SK-N-SH (cell line): Measurements from ENCODE around the gene RUVBL2. TPM values are rescaled to one million over a fixed set of nuclear protein-coding genes. Genes with fewer than 3 reads are reported as not detected.

Source experiments
- CTCF ChIA-PET: fragments of 300-600, 350-600 bp; formaldehyde crosslinking; extraction: SDS; loops from one replicate; lab custom pipeline; 2021; lab: Yijun Ruan, JAX
- POLR2A ChIA-PET: fragments of 350-600 bp; sonication (Branson Sonifier 250); formaldehyde crosslinking; extraction: SDS; loops from one replicate; lab custom pipeline; 2020; ENCODE audit warnings: antibody characterized with exemption, inconsistent platforms; lab: Yijun Ruan, JAX
- DNase-seq: peaks from one replicate; pipeline ENCODE4 v3.0.0; 2012
- H2AFZ ChIP-seq: fragments of 200-600 bp; sonication (generic); 2 replicates; pipeline ENCODE4 v1.8.1; 2016; ENCODE audit warnings: antibody characterized with exemption, mild to moderate bottlenecking, low read depth
- H3F3A ChIP-seq: fragments of 200-600 bp; sonication (generic); replicated peaks from 2 replicates; pipeline ENCODE3; 2016; ENCODE audit warnings: antibody characterized with exemption, mild to moderate bottlenecking; ENCODE audit not compliant: insufficient read depth
- H3K27ac ChIP-seq, 2 experiments: fragments of 200-500 bp in 1 of 2; fragments of 200-600 bp in 1 of 2; sonication (Bioruptor generic) in 1 of 2; sonication (generic), shearing (Covaris generic) in 1 of 2; 2 replicates each; pipeline versions ENCODE4 v1.5.1 to v1.6.1; 2014 to 2016; ENCODE audit warnings: low read depth in 2 of 2, inconsistent platforms in 1 of 2, low read length in 1 of 2, mild to moderate bottlenecking in 1 of 2, mixed read lengths in 1 of 2
- H3K27me3 ChIP-seq: fragments of 200-600 bp; sonication (generic), shearing (Covaris generic); 2 replicates; pipeline ENCODE4 v1.6.1; 2016; ENCODE audit warnings: mixed run types; ENCODE audit not compliant: insufficient read depth
- H3K36me3 ChIP-seq, 2 experiments: fragments of 200-500 bp in 1 of 2; fragments of 200-600 bp in 1 of 2; sonication (Bioruptor generic) in 1 of 2; sonication (generic) in 1 of 2; replicated peaks in 1 of 2; 2 replicates each; pipeline versions ENCODE3 to v1.5.1; 2014 to 2016; ENCODE audit warnings: low read length in 1 of 2, mild to moderate bottlenecking in 1 of 2; ENCODE audit not compliant: insufficient read depth in 2 of 2, control insufficient read depth in 1 of 2
- H3K4me1 ChIP-seq, 2 experiments: fragments of 200-500 bp in 1 of 2; fragments of 200-600 bp in 1 of 2; sonication (Bioruptor generic) in 1 of 2; sonication (generic), shearing (Covaris generic) in 1 of 2; 2 replicates each; pipeline versions ENCODE4 v1.5.1 to v1.6.1; 2014 to 2016; ENCODE audit warnings: low read depth in 1 of 2, low read length in 1 of 2, mixed run types in 1 of 2; ENCODE audit not compliant: insufficient read depth in 2 of 2, control insufficient read depth in 1 of 2
- H3K4me2 ChIP-seq: fragments of 200-600 bp; sonication (generic), shearing (Covaris generic); 2 replicates; pipeline ENCODE4 v1.6.1; 2017; ENCODE audit warnings: mixed run types
- H3K4me3 ChIP-seq, 2 experiments: fragments of 200-500 bp in 1 of 2; fragments of 200-600 bp in 1 of 2; sonication (Bioruptor generic) in 1 of 2; sonication (generic), shearing (Covaris generic) in 1 of 2; 2 replicates each; pipeline versions ENCODE4 v1.5.1 to v1.8.1; 2014 to 2016; ENCODE audit warnings: low read depth in 2 of 2, inconsistent platforms in 1 of 2, low read length in 1 of 2, mild to moderate bottlenecking in 1 of 2, mixed read lengths in 1 of 2, moderate library complexity in 1 of 2
- H3K79me2 ChIP-seq: fragments of 200-600 bp; sonication (generic); 2 replicates; pipeline ENCODE4 v1.8.1; 2017; ENCODE audit warnings: mild to moderate bottlenecking; ENCODE audit not compliant: insufficient read depth
- H3K9ac ChIP-seq: fragments of 200-600 bp; sonication (generic); 2 replicates; pipeline ENCODE4 v1.6.1; 2017; ENCODE audit warnings: mixed run types
- H3K9me2 ChIP-seq: fragments of 200-600 bp; sonication (generic); 2 replicates; pipeline ENCODE4 v1.6.1; 2017; ENCODE audit warnings: mixed run types
- H3K9me3 ChIP-seq: fragments of 200-600 bp; sonication (generic); 2 replicates; pipeline ENCODE4 v1.6.1; 2017; ENCODE audit warnings: mixed run types, mild to moderate bottlenecking, moderate library complexity
- H4K20me1 ChIP-seq: fragments of 200-600 bp; sonication (generic); 2 replicates; pipeline ENCODE4 v1.6.1; 2017; ENCODE audit warnings: mild to moderate bottlenecking, mixed run types; ENCODE audit not compliant: insufficient read depth
- EZH2phosphoT487 ChIP-seq: fragments of 200-600 bp; sonication (generic); IDR thresholded peaks from 2 replicates; pipeline ENCODE4 v1.6.1; 2017; ENCODE audit warnings: low read depth, mixed run types, mild to moderate bottlenecking, antibody characterized with exemption, moderate library complexity, borderline replicate concordance
- JUND ChIP-seq: IDR thresholded peaks from 2 replicates; pipeline ENCODE4 v1.4.0; 2012
- MAX ChIP-seq: IDR thresholded peaks from 2 replicates; pipeline ENCODE4 v1.4.0; 2012; ENCODE audit warnings: low read depth
- NFIC ChIP-seq: IDR thresholded peaks from 2 replicates; pipeline ENCODE4 v1.4.0; 2012; ENCODE audit warnings: borderline replicate concordance
- NRF1 ChIP-seq: IDR thresholded peaks from 2 replicates; pipeline ENCODE4 v1.6.1; 2012; ENCODE audit warnings: low read depth, mild to moderate bottlenecking, low read length
- RAD21 ChIP-seq: IDR thresholded peaks from 2 replicates; pipeline ENCODE4 v1.6.1; 2012; ENCODE audit warnings: mild to moderate bottlenecking, low read length
- RCOR1 ChIP-seq: fragments of 150-350 bp; IDR thresholded peaks from 2 replicates; pipeline ENCODE4 v1.6.1; 2017; ENCODE audit warnings: antibody characterized with exemption, low read length
- RFX5 ChIP-seq: IDR thresholded peaks from 2 replicates; pipeline ENCODE4 v1.6.1; 2012; ENCODE audit warnings: mild to moderate bottlenecking, improper control_type of control experiment, low read length
- SIN3A ChIP-seq: IDR thresholded peaks from 2 replicates; pipeline ENCODE4 v1.6.1; 2012; ENCODE audit warnings: low read depth, mild to moderate bottlenecking, low read length, moderate library complexity, borderline replicate concordance
- TCF12 ChIP-seq: IDR thresholded peaks from 2 replicates; pipeline ENCODE4 v1.4.0; 2012
- TEAD4 ChIP-seq: IDR thresholded peaks from 2 replicates; pipeline ENCODE4 v1.4.0; 2012; ENCODE audit warnings: mild to moderate bottlenecking, borderline replicate concordance; ENCODE audit not compliant: insufficient read depth
- WGBS: methylation state at CpG from one replicate; pipeline ENCODE4 v1.1.6; 2017; ENCODE audit warnings: low lambda C conversion rate; 5-methylcytosine and 5-hydroxymethylcytosine counted together
- polyA plus RNA-seq, 3 experiments: library from polyadenylated mRNA; depleted of rRNA; stranded (reverse); fragments of >200 nt; gene quantifications; 2 replicates each; pipeline ENCODE4 v1.2.3, GENCODE V29; 2012
- small RNA-seq, 7 experiments: library from RNA; depleted of rRNA; stranded (forward); fragments of <200 nt; gene quantifications; one replicate each; pipeline ENCODE3, GENCODE V24; 2012
- TF ChIP-seq, protein P1 (sequence below): IDR thresholded peaks from 2 replicates; pipeline ENCODE4 v1.6.1; 2012; ENCODE audit warnings: mild to moderate bottlenecking, low read depth, low read length, moderate library complexity

Gene RUVBL2
- polyA plus RNA-seq, 1 of the 3 experiments (the other 2 are of a cell fraction): 459 TPM

- peak within 1 kb of the TSS; percentile 16 to 30; a peak in 3 of 4 replicates for H3K4me3 ChIP-seq
- no peaks in the 10 kb centered on the region for H3K36me3 ChIP-seq
- no peak for TF ChIP-seq SIN3A
- TF ChIP-seq JUND: no peak
- no peak for TF ChIP-seq RAD21
- no peak for TF ChIP-seq TCF12
- TF ChIP-seq RCOR1: no peak
- TF ChIP-seq NFIC: no peak
- no peak for TF ChIP-seq TEAD4
- TF ChIP-seq EZH2phosphoT487: no peak
- TF ChIP-seq MAX: no peak
- no peak for TF ChIP-seq NRF1
- TF ChIP-seq RFX5: no peak
- TF ChIP-seq, protein P1, sequence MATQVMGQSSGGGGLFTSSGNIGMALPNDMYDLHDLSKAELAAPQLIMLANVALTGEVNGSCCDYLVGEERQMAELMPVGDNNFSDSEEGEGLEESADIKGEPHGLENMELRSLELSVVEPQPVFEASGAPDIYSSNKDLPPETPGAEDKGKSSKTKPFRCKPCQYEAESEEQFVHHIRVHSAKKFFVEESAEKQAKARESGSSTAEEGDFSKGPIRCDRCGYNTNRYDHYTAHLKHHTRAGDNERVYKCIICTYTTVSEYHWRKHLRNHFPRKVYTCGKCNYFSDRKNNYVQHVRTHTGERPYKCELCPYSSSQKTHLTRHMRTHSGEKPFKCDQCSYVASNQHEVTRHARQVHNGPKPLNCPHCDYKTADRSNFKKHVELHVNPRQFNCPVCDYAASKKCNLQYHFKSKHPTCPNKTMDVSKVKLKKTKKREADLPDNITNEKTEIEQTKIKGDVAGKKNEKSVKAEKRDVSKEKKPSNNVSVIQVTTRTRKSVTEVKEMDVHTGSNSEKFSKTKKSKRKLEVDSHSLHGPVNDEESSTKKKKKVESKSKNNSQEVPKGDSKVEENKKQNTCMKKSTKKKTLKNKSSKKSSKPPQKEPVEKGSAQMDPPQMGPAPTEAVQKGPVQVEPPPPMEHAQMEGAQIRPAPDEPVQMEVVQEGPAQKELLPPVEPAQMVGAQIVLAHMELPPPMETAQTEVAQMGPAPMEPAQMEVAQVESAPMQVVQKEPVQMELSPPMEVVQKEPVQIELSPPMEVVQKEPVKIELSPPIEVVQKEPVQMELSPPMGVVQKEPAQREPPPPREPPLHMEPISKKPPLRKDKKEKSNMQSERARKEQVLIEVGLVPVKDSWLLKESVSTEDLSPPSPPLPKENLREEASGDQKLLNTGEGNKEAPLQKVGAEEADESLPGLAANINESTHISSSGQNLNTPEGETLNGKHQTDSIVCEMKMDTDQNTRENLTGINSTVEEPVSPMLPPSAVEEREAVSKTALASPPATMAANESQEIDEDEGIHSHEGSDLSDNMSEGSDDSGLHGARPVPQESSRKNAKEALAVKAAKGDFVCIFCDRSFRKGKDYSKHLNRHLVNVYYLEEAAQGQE: no peak
- H3K79me2 ChIP-seq: peaks cover 31% of the 10 kb centered on the region; the same call in 1 of the 2 replicates
- H3K9ac ChIP-seq: no peak within 1 kb of the TSS; the same call in 1 of the 2 replicates
- peaks cover 0 to 8% of the 10 kb centered on the region in 2 experiments; a peak in 1 of 4 replicates for H3K4me1 ChIP-seq
- 33% methylated on average over 12 of the region's 53 CpGs for WGBS
- H3F3A ChIP-seq: peaks cover 3% of the 10 kb centered on the region
- no peaks in the 10 kb centered on the region for H3K9me3 ChIP-seq
- H3K27me3 ChIP-seq: no peaks in the 10 kb centered on the region
- peak; percentile 88 for DNase-seq
- POLR2A ChIA-PET: no interaction called here
- H3K4me2 ChIP-seq: peak within 1 kb of the TSS; percentile 70; the same call in 1 of the 2 replicates
- no peaks in the 10 kb centered on the region for H3K9me2 ChIP-seq
- H4K20me1 ChIP-seq: no peaks in the 10 kb centered on the region
- CTCF ChIA-PET: interaction anchor here (0.8 to 1.6 kb wide), 2 partner anchors 9 to 49 kb away, joined by 3 to 6 read pairs; partner anchors contain the start of gene LIN7B
- H3K27ac ChIP-seq: no peak within 1 kb of the TSS
- no peak within 1 kb of the TSS for H2AFZ ChIP-seq
These were observed 71.3 kb downstream of the RUVBL2 start, which contains the start of gene NTF4 for GRCh38 chr19:49064768-49065611. TSS of gene NTF4 (minus strand) at chr19:49064818. CDS start at chr19:49061997, 2,821 bp downstream.

Small RNAs within 50 kb of the gene (small RNA-seq; reads per million reads assigned to genes)
- 0 to 0.64 (median 0) reads per million in 7 experiments for gene MIR6798

Other genes starting within 250 kb of the RUVBL2 start
- 0.03 TPM in 2 replicates for gene IZUMO1, start 247.0 kb upstream of the RUVBL2 start, polyA plus RNA-seq (2012; rRNA removed)
- 0.03 and 0.08 TPM in 2 replicates for gene FUT1, start 241.2 kb upstream of the RUVBL2 start, polyA plus RNA-seq (2012; rRNA removed)
- gene FGF21, start 238.4 kb upstream of the RUVBL2 start, polyA plus RNA-seq (2012; rRNA removed): not detected in 2 replicates
- gene BCAT2, start 182.9 kb upstream of the RUVBL2 start, polyA plus RNA-seq (2012; rRNA removed): 70.6 and 71.6 TPM in 2 replicates
- gene HSD17B14, start 157.4 kb upstream of the RUVBL2 start, polyA plus RNA-seq (2012; rRNA removed): 27.9 and 29.7 TPM in 2 replicates
- 4.7 and 5.6 TPM in 2 replicates for gene PLEKHA4, start 125.3 kb upstream of the RUVBL2 start, polyA plus RNA-seq (2012; rRNA removed)
- gene PPP1R15A, start 121.5 kb upstream of the RUVBL2 start, polyA plus RNA-seq (2012; rRNA removed): 62.3 and 73.7 TPM in 2 replicates
- gene TULP2, start 95.1 kb upstream of the RUVBL2 start, polyA plus RNA-seq (2012; rRNA removed): 0.03 and 0.08 TPM in 2 replicates
- gene NUCB1, start 93.6 kb upstream of the RUVBL2 start, polyA plus RNA-seq (2012; rRNA removed): 259 and 397 TPM in 2 replicates
- gene DHDH, start 60.2 kb upstream of the RUVBL2 start, polyA plus RNA-seq (2012; rRNA removed): 0.31 and 0.72 TPM in 2 replicates
- 278 and 640 TPM in 2 replicates for gene BAX, start 39.0 kb upstream of the RUVBL2 start, polyA plus RNA-seq (2012; rRNA removed)
- 587 and 875 TPM in 2 replicates for gene FTL, start 28.6 kb upstream of the RUVBL2 start, polyA plus RNA-seq (2012; rRNA removed)
- 24.1 and 25.3 TPM in 2 replicates for gene GYS1, start 578 bp upstream of the RUVBL2 start, polyA plus RNA-seq (2012; rRNA removed)
- gene LHB, start 23.2 kb downstream of the RUVBL2 start, polyA plus RNA-seq (2012; rRNA removed): 0.13 and 0.23 TPM in 2 replicates
- gene CGB3, start 30.4 kb downstream of the RUVBL2 start, polyA plus RNA-seq (2012; rRNA removed): 0.10 TPM in 1 of 2 replicates, not detected in the other
- 0.50 and 0.64 TPM in 2 replicates for gene CGB2, start 38.0 kb downstream of the RUVBL2 start, polyA plus RNA-seq (2012; rRNA removed)
- gene CGB1, start 43.0 kb downstream of the RUVBL2 start, polyA plus RNA-seq (2012; rRNA removed): not detected in 2 replicates
- 0.11 and 0.16 TPM in 2 replicates for gene CGB5, start 50.0 kb downstream of the RUVBL2 start, polyA plus RNA-seq (2012; rRNA removed)
- 0.13 TPM in 1 of 2 replicates, not detected in the other for gene CGB8, start 55.2 kb downstream of the RUVBL2 start, polyA plus RNA-seq (2012; rRNA removed)
- 2.0 and 2.1 TPM in 2 replicates for gene CGB7, start 63.9 kb downstream of the RUVBL2 start, polyA plus RNA-seq (2012; rRNA removed)
- gene NTF4, start 70.9 kb downstream of the RUVBL2 start, polyA plus RNA-seq (2012; rRNA removed): 0.66 and 1.6 TPM in 2 replicates
- 0.02 TPM in 1 of 2 replicates, not detected in the other for gene KCNA7, start 78.8 kb downstream of the RUVBL2 start, polyA plus RNA-seq (2012; rRNA removed)
- gene SNRNP70, start 91.6 kb downstream of the RUVBL2 start, polyA plus RNA-seq (2012; rRNA removed): 272 and 359 TPM in 2 replicates
- 20.8 and 21.1 TPM in 2 replicates for gene LIN7B, start 120.5 kb downstream of the RUVBL2 start, polyA plus RNA-seq (2012; rRNA removed)
- 2.6 and 3.0 TPM in 2 replicates for gene C19orf73, start 125.3 kb downstream of the RUVBL2 start, polyA plus RNA-seq (2012; rRNA removed)
- gene PPFIA3, start 125.7 kb downstream of the RUVBL2 start, polyA plus RNA-seq (2012; rRNA removed): 5.7 and 5.8 TPM in 2 replicates
- not detected in 2 replicates for gene HRC, start 161.5 kb downstream of the RUVBL2 start, polyA plus RNA-seq (2012; rRNA removed)
- gene TRPM4, start 163.9 kb downstream of the RUVBL2 start, polyA plus RNA-seq (2012; rRNA removed): 16.9 and 20.6 TPM in 2 replicates